Peyer's patch (tissue), 4 donors: ENCODE results near the gene IPCEF1.

Experiments
- CTCF ChIP-seq, 6 experiments: fragments of 450-650 bp in 4 of 6; fragments of 200-600 bp in 2 of 6; sonication (generic) in 1 of 6; IDR thresholded peaks; one replicate each; pipeline ENCODE4 v1.5.1; 2017 to 2019; ENCODE audit warnings: antibody characterized with exemption in 6 of 6, mild to moderate bottlenecking in 3 of 6, moderate library complexity in 1 of 6
- POLR2A ChIP-seq, 2 donors: fragments of 450-650 bp; IDR thresholded peaks; one replicate each; pipeline ENCODE4 v1.5.1; 2017; ENCODE audit warnings: antibody characterized with exemption in 2 of 2, mild to moderate bottlenecking in 2 of 2, moderate library complexity in 2 of 2

GRCh38 chr6:154284313-154284853, 72.2 kb downstream of the IPCEF1 start:
- TF ChIP-seq CTCF (IDR thresholded peaks at IDR 0.05) (no peak), POLR2A (IDR thresholded peaks at IDR 0.05) (no peak)
